ENCODE measurements around the gene ANGPTL8. TPM values are rescaled to one million over a fixed set of nuclear protein-coding genes. Genes with fewer than 3 reads are reported as not detected.

Gene ANGPTL8
- total and polyA plus RNA-seq, 2 of the 4 experiments (the other 2 are of a cell fraction) = not detected

- intact Hi-C loops (cut with micrococcal nuclease) = no loop called here
- Histone ChIP-seq H2BK5ac (ENCODE audit: low read depth, low read length, poor library complexity, severe bottlenecking) (no peak overlapping the region), H3K36me3 (ENCODE audit: control insufficient read depth, insufficient read depth, low read length) (peaks cover 29% of the 10 kb centered on the region), H4K8ac (ENCODE audit: low read depth in 2 of 2, low read length in 2 of 2) (no peak overlapping the region), H4K20me1 (ENCODE audit: insufficient read depth, low read length) (no peaks in the 10 kb centered on the region), H3K27ac (ENCODE audit: insufficient read depth, low read length) (no peak overlapping the region), H2BK20ac (ENCODE audit: low read depth, low read length) (no peak overlapping the region), H3K9me1 (ENCODE audit: insufficient read depth, low read length) (0 out of 2 replicates have a peak, but pooled peaks cover 5% of the 10 kb centered on the region), H3K18ac (ENCODE audit: low read depth, low read length) (no peak overlapping the region), H2AFZ (replicated peaks; ENCODE audit: low read length, poor library complexity) (no peak overlapping the region), H3K9me3 (ENCODE audit: control insufficient read depth, insufficient read depth, low read length) (no peaks in the 10 kb centered on the region), H3K27me3 (ENCODE audit: control insufficient read depth, insufficient read depth, low read length) (no peaks in the 10 kb centered on the region), H3K9ac (ENCODE audit: low read depth, low read length) (no peak overlapping the region), H2AK5ac (ENCODE audit: low read depth, low read length) (no peak overlapping the region), H2BK120ac (ENCODE audit: low read depth, low read length) (no peak overlapping the region), H4K5ac (ENCODE audit: low read depth, low read length) (no peak overlapping the region), H3K4me2 (ENCODE audit: low read depth, low read length) (no peak overlapping the region), H2AK9ac (replicated peaks; ENCODE audit: low read depth, low read length, poor library complexity) (no peak overlapping the region), H3K4ac (ENCODE audit: low read depth, low read length) (no peak overlapping the region), H3K56ac (ENCODE audit: extremely low read depth, insufficient read depth, low read length) (no peak overlapping the region), H2BK15ac (ENCODE audit: low read depth, low read length) (no peak overlapping the region), H4K91ac (ENCODE audit: insufficient read depth, low read depth, low read length) (no peak overlapping the region), H3K23ac (ENCODE audit: low read depth, low read length) (no peak overlapping the region), H3K14ac (replicated peaks; ENCODE audit: low read depth, low read length) (no peak overlapping the region), H3K4me3 (ENCODE audit: insufficient read depth, low read depth, low read length) (no peak overlapping the region), H3K79me1 (ENCODE audit: low read depth in 1 of 2, low read length in 2 of 2) (no peaks in the 10 kb centered on the region), H3K4me1 (ENCODE audit: control insufficient read depth, insufficient read depth, low read length) (no peaks in the 10 kb centered on the region)
- BruUV-seq (replicated peaks) = no TSS peak
- ChIA-PET POLR2A (ENCODE audit: unreplicated experiment) (no interaction called here), CTCF (no interaction called here)
- ATAC-seq (ENCODE audit: low read depth) (no peak), DNase-seq (no peak)
- in situ Hi-C loops (cut with MboI; ENCODE audit: low sequenced_read_pairs) = no loop called here
- dilution Hi-C loops (cut with HindIII; ENCODE audit: low sequenced_read_pairs, unreplicated experiment) = no loop called here
- TF ChIP-seq MAFK (IDR thresholded peaks at IDR 0.05; ENCODE audit: low read depth, low read length) (no peak), RFX5 (IDR thresholded peaks at IDR 0.05; ENCODE audit: low read depth, low read length) (no peak)
- WGBS, 2 experiments (ENCODE audit: extremely low coverage in 2 of 2, insufficient read length in 1 of 2) = 83% methylated on average over 1 of the region's 4 CpGs; no CpG with 5 or more reads in 1 of the 2 experiments
Observed at GRCh38 chr19:11232555-11232954, 6.9 kb upstream of the ANGPTL8 start.

Measured in IMR-90 (cell line).